AG10803 (cell line): Measurements from ENCODE around the gene SERP2.

Experiments
- DNase-seq: peaks from one replicate; pipeline ENCODE4 v3.0.0; 2010; ENCODE audit warnings: low read depth
- H3K4me3 ChIP-seq: 2 replicates; pipeline ENCODE4 v1.5.1; 2011; ENCODE audit warnings: mild to moderate bottlenecking, low read length, control low read depth
- TF ChIP-seq, protein P1 (sequence below): conservative IDR thresholded peaks from 2 replicates; pipeline ENCODE4 v1.5.1; 2011; ENCODE audit warnings: mild to moderate bottlenecking, low read length, control low read depth, inconsistent platforms

Gene SERP2

DNA sequence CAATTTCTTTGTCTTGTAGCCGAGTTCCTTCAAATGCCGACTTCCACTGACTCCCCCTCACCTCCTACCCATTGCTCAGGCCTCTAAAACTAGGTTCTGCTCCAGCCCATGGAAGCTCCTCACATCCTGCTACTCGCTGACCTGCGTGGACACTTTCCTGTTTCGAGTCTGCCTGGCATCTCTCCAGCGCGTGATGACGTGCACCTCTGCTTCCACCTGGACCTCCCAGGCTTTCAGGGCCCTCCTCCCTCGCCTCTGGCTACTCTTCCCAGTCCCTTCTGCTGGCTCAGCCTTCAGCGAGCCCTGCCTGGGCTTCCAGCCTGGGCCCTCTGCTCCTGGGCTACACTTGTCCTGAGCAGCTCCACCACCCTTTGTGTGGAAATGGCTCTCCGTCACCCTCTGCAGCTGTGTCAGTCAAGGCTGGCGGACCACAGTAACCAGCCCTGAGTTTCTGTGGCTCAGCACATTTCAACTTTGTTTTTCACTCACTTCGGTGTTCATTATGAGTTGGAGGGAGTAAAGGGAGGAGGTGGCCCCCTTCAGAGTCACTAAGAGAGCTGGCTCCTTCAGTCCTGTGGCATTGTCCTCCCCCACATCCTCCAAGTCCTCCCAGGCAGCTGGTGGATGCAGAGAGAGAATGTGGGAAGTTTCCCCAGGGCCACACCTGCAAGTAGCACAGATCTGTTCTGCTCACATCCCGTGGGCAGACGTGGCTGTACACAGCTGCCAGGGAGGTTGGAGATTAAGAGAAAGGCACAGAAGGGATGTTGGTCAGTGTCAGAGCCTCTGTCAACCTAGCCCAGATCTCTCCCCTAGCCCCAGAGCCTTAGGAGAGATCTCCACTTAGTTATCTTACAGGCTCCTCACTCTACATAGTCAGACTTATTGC, 49.4 kb downstream of the SERP2 start:
- TF ChIP-seq, protein P1, sequence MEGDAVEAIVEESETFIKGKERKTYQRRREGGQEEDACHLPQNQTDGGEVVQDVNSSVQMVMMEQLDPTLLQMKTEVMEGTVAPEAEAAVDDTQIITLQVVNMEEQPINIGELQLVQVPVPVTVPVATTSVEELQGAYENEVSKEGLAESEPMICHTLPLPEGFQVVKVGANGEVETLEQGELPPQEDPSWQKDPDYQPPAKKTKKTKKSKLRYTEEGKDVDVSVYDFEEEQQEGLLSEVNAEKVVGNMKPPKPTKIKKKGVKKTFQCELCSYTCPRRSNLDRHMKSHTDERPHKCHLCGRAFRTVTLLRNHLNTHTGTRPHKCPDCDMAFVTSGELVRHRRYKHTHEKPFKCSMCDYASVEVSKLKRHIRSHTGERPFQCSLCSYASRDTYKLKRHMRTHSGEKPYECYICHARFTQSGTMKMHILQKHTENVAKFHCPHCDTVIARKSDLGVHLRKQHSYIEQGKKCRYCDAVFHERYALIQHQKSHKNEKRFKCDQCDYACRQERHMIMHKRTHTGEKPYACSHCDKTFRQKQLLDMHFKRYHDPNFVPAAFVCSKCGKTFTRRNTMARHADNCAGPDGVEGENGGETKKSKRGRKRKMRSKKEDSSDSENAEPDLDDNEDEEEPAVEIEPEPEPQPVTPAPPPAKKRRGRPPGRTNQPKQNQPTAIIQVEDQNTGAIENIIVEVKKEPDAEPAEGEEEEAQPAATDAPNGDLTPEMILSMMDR = no peak
- DNase-seq = no peak
- no peak overlapping the region for H3K4me3 ChIP-seq

DNA sequence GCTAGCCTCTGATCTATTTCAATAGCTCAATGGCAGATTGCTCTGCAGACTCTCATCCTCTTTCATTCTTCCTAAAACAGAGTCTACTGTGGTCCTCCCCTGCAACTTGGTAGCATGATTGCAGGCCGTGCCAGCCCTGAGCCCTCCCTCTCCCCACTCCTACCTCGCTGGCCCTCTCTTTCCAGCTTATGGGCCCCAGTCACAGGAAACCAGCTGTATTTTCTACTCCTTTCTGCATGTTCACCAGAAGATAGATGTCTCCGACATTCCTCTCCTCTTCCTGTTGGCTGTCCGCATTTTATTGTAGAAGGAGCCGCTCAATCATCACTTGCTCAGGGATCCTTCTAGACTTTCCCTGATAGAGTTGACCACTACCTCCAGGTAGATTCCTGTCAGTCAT, 50.2 kb downstream of the SERP2 start:
- TF ChIP-seq, protein P1 = no peak
- no peak overlapping the region for H3K4me3 ChIP-seq
- no peak for DNase-seq

DNA sequence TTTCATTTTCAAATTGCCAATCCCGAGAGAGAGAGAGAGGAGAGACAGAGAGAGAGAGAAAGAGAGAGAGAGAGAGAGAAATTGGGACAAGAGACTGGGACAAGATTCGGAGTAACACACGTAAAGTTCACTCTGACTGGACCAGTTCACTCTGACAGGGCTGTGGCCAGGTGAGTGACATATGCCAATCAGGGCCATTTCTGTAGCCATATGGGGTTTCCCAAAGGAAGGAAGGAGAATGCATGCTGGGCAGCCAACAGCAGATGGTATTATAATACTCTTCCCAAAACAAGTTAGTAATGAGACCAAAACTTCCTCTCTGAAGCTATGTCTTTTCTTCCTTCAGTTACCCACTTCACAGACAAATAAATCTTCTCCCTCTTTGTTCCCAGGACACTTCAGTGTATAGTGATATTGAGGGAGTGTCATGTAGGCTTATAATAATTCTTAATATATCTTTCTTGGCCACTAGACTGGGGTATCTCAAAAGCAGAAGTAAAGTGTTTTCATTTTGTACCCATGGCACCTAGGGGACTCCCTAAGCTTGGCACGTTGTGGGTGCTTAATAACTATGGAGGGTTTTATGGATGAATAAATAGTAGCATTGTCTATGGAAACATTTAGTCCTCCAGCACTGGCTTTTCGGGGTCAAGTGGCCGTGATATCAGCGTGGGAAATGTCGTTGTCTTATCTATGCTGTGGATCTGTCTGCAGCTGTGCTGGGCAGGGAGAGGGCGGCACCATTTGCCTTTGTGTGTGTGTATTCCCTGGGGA, 51.6 kb downstream of the SERP2 start:
- TF ChIP-seq, protein P1 = no peak
- DNase-seq = no peak
- H3K4me3 ChIP-seq = no peak overlapping the region

DNA sequence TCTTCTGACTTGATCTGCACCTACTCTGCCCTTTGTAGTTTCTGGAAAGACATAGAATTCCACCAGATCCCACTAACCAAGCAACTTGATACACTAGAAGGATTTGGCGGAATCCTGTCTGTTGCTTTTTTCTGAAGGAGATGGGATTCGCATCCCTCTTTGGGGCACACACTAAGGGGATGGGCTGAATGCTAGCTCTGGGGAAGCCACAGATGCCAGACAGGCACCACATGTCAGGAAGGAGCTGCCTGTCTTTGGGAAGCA, 52.1 kb downstream of the SERP2 start:
- DNase-seq = no peak
- TF ChIP-seq, protein P1 = no peak
- H3K4me3 ChIP-seq = no peak overlapping the region

DNA sequence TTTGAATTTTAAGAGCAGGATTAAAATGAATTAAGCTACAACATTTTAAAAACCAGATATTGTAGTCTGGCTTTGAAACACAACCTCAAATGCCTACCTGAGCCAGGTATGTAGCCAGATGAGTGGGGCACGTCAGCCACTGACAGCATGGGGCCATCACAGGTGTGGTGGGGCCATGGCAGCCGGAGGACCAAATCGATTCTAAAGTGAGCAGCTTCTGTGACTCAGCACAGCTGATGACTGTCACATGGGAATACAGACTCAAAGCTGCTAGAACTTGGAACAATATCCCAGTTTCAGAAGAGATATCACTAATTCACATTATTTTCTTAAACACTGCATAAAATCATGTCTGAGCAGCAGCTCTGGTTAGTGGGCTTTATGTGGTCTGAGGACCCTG, 52.8 kb downstream of the SERP2 start:
- no peak overlapping the region for H3K4me3 ChIP-seq
- TF ChIP-seq, protein P1 = no peak

DNA sequence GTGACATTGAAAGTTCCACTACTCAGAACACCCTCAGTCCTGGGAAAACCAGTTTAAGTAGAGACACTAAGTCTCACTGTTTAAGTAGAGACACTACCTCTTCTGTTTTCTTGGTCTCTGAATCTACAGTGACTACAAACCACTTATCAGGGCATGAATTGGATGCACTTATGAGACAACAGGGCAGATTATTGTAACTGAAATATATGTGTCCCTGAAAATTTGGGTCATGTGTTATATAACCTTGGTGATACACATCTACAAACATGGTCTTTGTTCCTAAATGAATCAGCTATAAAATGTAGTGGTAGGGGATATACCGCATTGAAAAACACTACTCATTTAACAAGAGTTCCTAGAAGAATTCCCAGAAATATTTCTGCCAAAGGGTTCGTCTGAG, 55.7 kb downstream of the SERP2 start:
- TF ChIP-seq, protein P1 = no peak
- H3K4me3 ChIP-seq = no peak overlapping the region
- no peak for DNase-seq

More for the DNA sequence above, 52.8 kb downstream of the SERP2 start:
- DNase-seq = no peak

DNA sequence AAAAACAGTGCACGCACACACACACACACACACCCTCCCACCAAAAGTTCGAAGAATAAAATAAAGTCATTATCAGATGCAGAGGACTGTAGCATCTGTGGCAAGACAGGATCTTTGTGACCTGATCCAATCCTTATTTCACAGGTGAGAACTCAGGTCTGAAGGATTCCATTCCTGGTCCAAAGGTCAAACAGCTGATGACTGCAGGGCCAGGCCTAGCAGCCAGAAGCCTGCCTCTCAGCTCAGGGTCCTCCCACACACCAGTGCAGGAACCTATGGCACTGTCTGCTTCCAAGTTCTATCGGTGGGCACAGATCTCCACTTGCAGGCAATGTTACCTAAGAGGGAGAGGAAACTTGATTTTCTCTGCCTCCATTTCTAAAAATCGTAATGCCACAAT, 57.5 kb downstream of the SERP2 start:
- TF ChIP-seq, protein P1 = no peak
- H3K4me3 ChIP-seq = no peak overlapping the region
- no peak for DNase-seq
